ENCODE data around the gene MYH14. TPM values are rescaled to one million over a fixed set of nuclear protein-coding genes. Genes with fewer than 3 reads are reported as not detected.

MYH14 gene
- total RNA-seq, 1 experiment from 2014 or later = not detected

GRCh38 chr19:50172726-50173125 is 30.7 kb upstream of the MYH14 start:
- TF ChIP-seq CTCF (IDR thresholded peaks at IDR 0.05; ENCODE audit: unreplicated experiment) = no peak
- H3K9me3 Mint-ChIP-seq (ENCODE audit: unreplicated experiment) = peaks cover 32% of the 10 kb centered on the region
- ChIA-PET CTCF (interaction anchor here (0.6 kb wide), 2 partner anchors 36 to 376 kb away, joined by 3 read pairs; no protein-coding TSS in a partner anchor), POLR2A (no interaction called here)
- no peak overlapping the region for H3K27ac Mint-ChIP-seq (ENCODE audit: low read depth, unreplicated experiment)
- H3K4me3 Mint-ChIP-seq (ENCODE audit: unreplicated experiment) = no peak overlapping the region
- intact Hi-C loops (cut with micrococcal nuclease) = no loop called here
- no peaks in the 10 kb centered on the region for H3K36me3 Mint-ChIP-seq (ENCODE audit: insufficient read depth, unreplicated experiment)
- H3K27me3 Mint-ChIP-seq (ENCODE audit: insufficient read depth, unreplicated experiment) = no peaks in the 10 kb centered on the region
- no TSS peak for BruUV-seq (replicated peaks)
- no peak for DNase-seq (ENCODE audit: unreplicated experiment)
- H3K4me1 Mint-ChIP-seq (ENCODE audit: insufficient read depth, unreplicated experiment) = no peaks in the 10 kb centered on the region

- Mint-ChIP-seq H3K9me3 (ENCODE audit: unreplicated experiment) (peaks cover 32% of the 10 kb centered on the region), H3K27ac (ENCODE audit: low read depth, unreplicated experiment) (no peak overlapping the region), H3K4me3 (ENCODE audit: unreplicated experiment) (no peak overlapping the region), H3K36me3 (ENCODE audit: insufficient read depth, unreplicated experiment) (no peaks in the 10 kb centered on the region), H3K27me3 (ENCODE audit: insufficient read depth, unreplicated experiment) (no peaks in the 10 kb centered on the region), H3K4me1 (ENCODE audit: insufficient read depth, unreplicated experiment) (no peaks in the 10 kb centered on the region)
- intact Hi-C loops (cut with micrococcal nuclease) = no loop called here
- POLR2A ChIA-PET = no interaction called here
- no peak for TF ChIP-seq CTCF (IDR thresholded peaks at IDR 0.05; ENCODE audit: unreplicated experiment)
- no TSS peak for BruUV-seq (replicated peaks)
- CTCF ChIA-PET = interaction anchor here (0.6 kb wide), 2 partner anchors 37 to 376 kb away, joined by 3 read pairs; no protein-coding TSS in a partner anchor
- DNase-seq (ENCODE audit: unreplicated experiment) = no peak
These were observed 30.3 kb upstream of the MYH14 start for GRCh38 chr19:50173127-50173526.

GRCh38 chr19:50174100-50174793 is 29.2 kb upstream of the MYH14 start:
- no peak for DNase-seq (ENCODE audit: unreplicated experiment)
- ChIA-PET CTCF (interaction anchor here (0.6 kb wide), 1 partner anchor 25 kb away, joined by 3 read pairs; no protein-coding TSS in a partner anchor), POLR2A (no interaction called here)
- Mint-ChIP-seq H3K36me3 (ENCODE audit: insufficient read depth, unreplicated experiment) (no peaks in the 10 kb centered on the region), H3K9me3 (ENCODE audit: unreplicated experiment) (peaks cover 27% of the 10 kb centered on the region), H3K27me3 (ENCODE audit: insufficient read depth, unreplicated experiment) (no peaks in the 10 kb centered on the region), H3K4me3 (ENCODE audit: unreplicated experiment) (no peak overlapping the region), H3K4me1 (ENCODE audit: insufficient read depth, unreplicated experiment) (no peaks in the 10 kb centered on the region), H3K27ac (ENCODE audit: low read depth, unreplicated experiment) (no peak overlapping the region)
- intact Hi-C loops (cut with micrococcal nuclease) = no loop called here
- BruUV-seq (replicated peaks) = no TSS peak
- no peak for TF ChIP-seq CTCF (IDR thresholded peaks at IDR 0.05; ENCODE audit: unreplicated experiment)

- intact Hi-C loops (cut with micrococcal nuclease) = no loop called here
- no peaks in the 10 kb centered on the region for H3K4me1 Mint-ChIP-seq (ENCODE audit: insufficient read depth, unreplicated experiment)
- H3K9me3 Mint-ChIP-seq (ENCODE audit: unreplicated experiment) = peaks cover 19% of the 10 kb centered on the region
- CTCF ChIA-PET = no interaction called here
- no TSS peak for BruUV-seq (replicated peaks)
- no peaks in the 10 kb centered on the region for H3K27me3 Mint-ChIP-seq (ENCODE audit: insufficient read depth, unreplicated experiment)
- H3K27ac Mint-ChIP-seq (ENCODE audit: low read depth, unreplicated experiment) = no peak overlapping the region
- POLR2A ChIA-PET = no interaction called here
- DNase-seq (ENCODE audit: unreplicated experiment) = no peak
- no peak overlapping the region for H3K4me3 Mint-ChIP-seq (ENCODE audit: unreplicated experiment)
- H3K36me3 Mint-ChIP-seq (ENCODE audit: insufficient read depth, unreplicated experiment) = no peaks in the 10 kb centered on the region
- no peak for TF ChIP-seq CTCF (IDR thresholded peaks at IDR 0.05; ENCODE audit: unreplicated experiment)
These were observed 27.5 kb upstream of the MYH14 start for GRCh38 chr19:50175924-50176323.
